ENCODE data around the gene MCC. TPM values are rescaled to one million over a fixed set of nuclear protein-coding genes. Genes with fewer than 3 reads are reported as not detected.

The MCC gene
- total RNA-seq, 2 experiments from 2014 or later: 0.25 TPM; not detected in 1

DNA sequence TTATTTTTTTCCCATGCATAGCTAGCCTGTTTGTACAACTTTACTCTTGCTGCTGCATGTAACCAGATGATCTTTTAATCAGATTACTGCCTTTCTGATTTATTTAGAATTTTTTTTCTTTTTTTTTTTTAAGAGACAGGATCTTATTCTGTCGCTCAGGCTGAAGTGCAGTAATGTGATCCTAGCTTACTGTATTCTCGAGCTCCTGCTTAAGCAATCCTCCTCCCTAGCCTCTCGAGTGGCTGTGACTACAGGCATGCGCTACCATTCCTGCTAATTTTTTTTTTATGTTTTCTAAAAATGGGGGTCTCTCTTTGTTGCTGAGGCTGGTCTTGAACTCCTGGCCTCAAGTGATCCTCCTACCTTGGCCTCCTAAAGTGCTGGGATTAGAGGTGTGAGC lies 502.0 kb downstream of the MCC start:
- Histone ChIP-seq H3K79me2 (ENCODE audit: insufficient read depth, low read depth, low read length) (peaks cover 95% of the 10 kb centered on the region), H4K20me1 (ENCODE audit: insufficient read depth, low read length) (0 out of 2 replicates have a peak, but pooled peaks cover 5% of the 10 kb centered on the region), H3K9me2 (ENCODE audit: insufficient read depth, low read length) (no peaks in the 10 kb centered on the region), H3K4me3 (ENCODE audit: low read depth, low read length, poor library complexity, severe bottlenecking) (no peak overlapping the region), H3K4me1 (ENCODE audit: insufficient read depth, low read length, poor library complexity, severe bottlenecking) (no peaks in the 10 kb centered on the region), H3K36me3 (ENCODE audit: insufficient read depth, low read length) (peaks cover 86% of the 10 kb centered on the region), H3K27ac (ENCODE audit: low read depth, low read length, poor library complexity, severe bottlenecking) (no peak overlapping the region), H3K4me2 (ENCODE audit: low read length) (no peak overlapping the region), H2AFZ (ENCODE audit: low read length) (no peak overlapping the region), H3K9me3 (ENCODE audit: low read length) (no peaks in the 10 kb centered on the region)
- ChIA-PET POLR2A (interaction anchor here (0.5 to 1.9 kb wide), 4 partner anchors 10 to 605 kb away, joined by 3 to 10 read pairs (median 3); no protein-coding TSS in a partner anchor), CTCF (ENCODE audit: unreplicated experiment) (interaction anchor here (1.7 to 1.8 kb wide), 2 partner anchors 10 kb away, joined by 5 to 6 read pairs; partner anchors contain the start of gene DCP2)
- intact Hi-C loops (cut with micrococcal nuclease; ENCODE audit: unreplicated experiment): no loop called here
- no TSS peak for BruUV-seq (replicated peaks)
- DNase-seq (ENCODE audit: low spot score): no peak
- TF ChIP-seq, protein P1, sequence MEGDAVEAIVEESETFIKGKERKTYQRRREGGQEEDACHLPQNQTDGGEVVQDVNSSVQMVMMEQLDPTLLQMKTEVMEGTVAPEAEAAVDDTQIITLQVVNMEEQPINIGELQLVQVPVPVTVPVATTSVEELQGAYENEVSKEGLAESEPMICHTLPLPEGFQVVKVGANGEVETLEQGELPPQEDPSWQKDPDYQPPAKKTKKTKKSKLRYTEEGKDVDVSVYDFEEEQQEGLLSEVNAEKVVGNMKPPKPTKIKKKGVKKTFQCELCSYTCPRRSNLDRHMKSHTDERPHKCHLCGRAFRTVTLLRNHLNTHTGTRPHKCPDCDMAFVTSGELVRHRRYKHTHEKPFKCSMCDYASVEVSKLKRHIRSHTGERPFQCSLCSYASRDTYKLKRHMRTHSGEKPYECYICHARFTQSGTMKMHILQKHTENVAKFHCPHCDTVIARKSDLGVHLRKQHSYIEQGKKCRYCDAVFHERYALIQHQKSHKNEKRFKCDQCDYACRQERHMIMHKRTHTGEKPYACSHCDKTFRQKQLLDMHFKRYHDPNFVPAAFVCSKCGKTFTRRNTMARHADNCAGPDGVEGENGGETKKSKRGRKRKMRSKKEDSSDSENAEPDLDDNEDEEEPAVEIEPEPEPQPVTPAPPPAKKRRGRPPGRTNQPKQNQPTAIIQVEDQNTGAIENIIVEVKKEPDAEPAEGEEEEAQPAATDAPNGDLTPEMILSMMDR (conservative IDR thresholded peaks at IDR 0.05; ENCODE audit: low read length): no peak
- no peak for TF ChIP-seq EZH2phosphoT487 (IDR thresholded peaks at IDR 0.05; ENCODE audit: borderline replicate concordance, low read depth, low read length)

DNA sequence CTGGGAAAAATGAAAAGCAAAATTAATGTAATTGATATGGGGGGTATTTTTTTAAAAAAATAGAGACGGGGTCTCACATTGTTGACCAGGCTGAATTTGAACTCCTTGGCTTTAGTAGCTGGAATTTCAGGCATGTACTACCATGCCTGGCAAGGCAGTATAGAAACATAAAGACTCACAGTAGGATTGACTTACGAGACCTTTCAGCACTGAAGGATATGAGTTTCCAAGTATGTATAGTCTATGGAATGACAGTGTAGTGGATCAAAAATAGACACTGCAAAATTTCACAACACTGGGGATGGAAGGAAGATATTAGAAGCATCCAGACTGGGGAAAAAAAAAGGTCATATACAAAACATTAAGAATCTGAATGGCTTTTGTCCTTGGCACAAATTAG lies 504.9 kb downstream of the MCC start:
- ChIA-PET POLR2A (no interaction called here), CTCF (ENCODE audit: unreplicated experiment) (no interaction called here)
- H4K20me1 ChIP-seq (ENCODE audit: insufficient read depth, low read length): peaks cover 20% of the 10 kb centered on the region
- H3K36me3 ChIP-seq (ENCODE audit: insufficient read depth, low read length): peaks cover 80% of the 10 kb centered on the region
- no TSS peak for BruUV-seq (replicated peaks)
- no peak overlapping the region for H2AFZ ChIP-seq (ENCODE audit: low read length)
- no peaks in the 10 kb centered on the region for H3K9me2 ChIP-seq (ENCODE audit: insufficient read depth, low read length)
- H3K4me2 ChIP-seq (ENCODE audit: low read length): no peak overlapping the region
- H3K27ac ChIP-seq (ENCODE audit: low read depth, low read length, poor library complexity, severe bottlenecking): no peak overlapping the region
- intact Hi-C loops (cut with micrococcal nuclease; ENCODE audit: unreplicated experiment): no loop called here
- no peaks in the 10 kb centered on the region for H3K9me3 ChIP-seq (ENCODE audit: low read length)
- peaks cover 97% of the 10 kb centered on the region for H3K79me2 ChIP-seq (ENCODE audit: insufficient read depth, low read depth, low read length)
- H3K4me1 ChIP-seq (ENCODE audit: insufficient read depth, low read length, poor library complexity, severe bottlenecking): peaks cover 25% of the 10 kb centered on the region
- DNase-seq (ENCODE audit: low spot score): no peak
- H3K4me3 ChIP-seq (ENCODE audit: low read depth, low read length, poor library complexity, severe bottlenecking): no peak overlapping the region
- TF ChIP-seq, protein P1 (conservative IDR thresholded peaks at IDR 0.05; ENCODE audit: low read length): no peak
- TF ChIP-seq EZH2phosphoT487 (IDR thresholded peaks at IDR 0.05; ENCODE audit: borderline replicate concordance, low read depth, low read length): no peak

DNA sequence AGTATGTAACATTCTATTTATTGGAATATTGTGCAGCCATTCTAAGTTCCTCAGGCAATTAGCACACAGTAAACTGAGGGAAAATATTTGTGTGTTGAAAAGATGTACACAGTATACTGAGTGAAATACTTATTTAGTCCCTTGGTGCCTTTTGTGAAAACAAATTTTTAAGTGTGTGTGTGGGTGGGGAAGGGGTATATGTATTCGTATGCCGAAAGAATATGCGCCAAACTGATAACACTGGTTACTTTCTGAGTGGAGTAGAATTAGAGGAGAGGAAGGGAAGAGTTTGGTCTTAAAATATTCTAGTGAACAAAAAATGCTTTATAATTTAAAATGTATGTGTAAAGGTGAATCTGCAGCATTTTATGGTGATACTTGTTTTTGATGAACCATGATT lies 508.5 kb downstream of the MCC start:
- TF ChIP-seq, protein P1 (conservative IDR thresholded peaks at IDR 0.05; ENCODE audit: low read length): no peak
- TF ChIP-seq EZH2phosphoT487 (IDR thresholded peaks at IDR 0.05; ENCODE audit: borderline replicate concordance, low read depth, low read length): no peak
- Histone ChIP-seq H3K4me1 (ENCODE audit: insufficient read depth, low read length, poor library complexity, severe bottlenecking) (peaks cover 36% of the 10 kb centered on the region), H2AFZ (ENCODE audit: low read length) (no peak overlapping the region), H3K4me2 (ENCODE audit: low read length) (peak overlapping the region; percentile 92), H3K9me3 (ENCODE audit: low read length) (no peaks in the 10 kb centered on the region), H4K20me1 (ENCODE audit: insufficient read depth, low read length) (peaks cover 15% of the 10 kb centered on the region), H3K36me3 (ENCODE audit: insufficient read depth, low read length) (peaks cover 57% of the 10 kb centered on the region), H3K9me2 (ENCODE audit: insufficient read depth, low read length) (no peaks in the 10 kb centered on the region), H3K27ac (ENCODE audit: low read depth, low read length, poor library complexity, severe bottlenecking) (no peak overlapping the region), H3K4me3 (ENCODE audit: low read depth, low read length, poor library complexity, severe bottlenecking) (peak overlapping the region; percentile 92), H3K79me2 (ENCODE audit: insufficient read depth, low read depth, low read length) (peaks cover 79% of the 10 kb centered on the region)
- no TSS peak for BruUV-seq (replicated peaks)
- ChIA-PET POLR2A (interaction anchor here (0.6 to 2.1 kb wide), 12 partner anchors 7 to 494 kb away, joined by 3 to 9 read pairs (median 4); partner anchors contain the start of genes REEP5 and SRP19), CTCF (ENCODE audit: unreplicated experiment) (interaction anchor here (0.5 kb wide), 1 partner anchor 288 kb away, joined by 3 read pairs; no protein-coding TSS in a partner anchor)
- intact Hi-C loops (cut with micrococcal nuclease; ENCODE audit: unreplicated experiment): loop anchor here (5.0 kb wide), 1 partner anchor 543 kb away; no protein-coding TSS in a partner anchor
- DNase-seq (ENCODE audit: low spot score): no peak
